Measurements from ENCODE around the gene ST8SIA1.

Gene ST8SIA1

GRCh38 chr12:22304341-22304740 is 30.2 kb downstream of the ST8SIA1 start:
- no peak for TF ChIP-seq CTCF (IDR thresholded peaks at IDR 0.05; ENCODE audit: control insufficient read depth, extremely low read depth, insufficient read depth)

GRCh38 chr12:22299294-22299912 is 35.1 kb downstream of the ST8SIA1 start:
- H3K4me3 ChIP-seq (ENCODE audit: low read depth, low read length) = no peak overlapping the region
- DNase-seq (ENCODE audit: low read depth) = no peak
- TF ChIP-seq CTCF (IDR thresholded peaks at IDR 0.05; ENCODE audit: control insufficient read depth, extremely low read depth, insufficient read depth) = no peak

More at GRCh38 chr12:22304341-22304740, 30.2 kb downstream of the ST8SIA1 start:
- no peak overlapping the region for H3K4me3 ChIP-seq (ENCODE audit: low read depth, low read length)
- DNase-seq (ENCODE audit: low read depth) = peak; percentile 60

- DNase-seq (ENCODE audit: low read depth) = no peak
- no peak overlapping the region for H3K4me3 ChIP-seq (ENCODE audit: low read depth, low read length)
- TF ChIP-seq CTCF (IDR thresholded peaks at IDR 0.05; ENCODE audit: control insufficient read depth, extremely low read depth, insufficient read depth) = no peak
These were observed 45.3 kb downstream of the ST8SIA1 start for GRCh38 chr12:22289250-22289649.

- DNase-seq (ENCODE audit: low read depth) = no peak
- TF ChIP-seq CTCF (IDR thresholded peaks at IDR 0.05; ENCODE audit: control insufficient read depth, extremely low read depth, insufficient read depth) = no peak
- H3K4me3 ChIP-seq (ENCODE audit: low read depth, low read length) = no peak overlapping the region
These were observed 46.5 kb downstream of the ST8SIA1 start for GRCh38 chr12:22287776-22288621.

GRCh38 chr12:22287101-22287500 is 47.4 kb downstream of the ST8SIA1 start:
- no peak for DNase-seq (ENCODE audit: low read depth)
- no peak overlapping the region for H3K4me3 ChIP-seq (ENCODE audit: low read depth, low read length)
- no peak for TF ChIP-seq CTCF (IDR thresholded peaks at IDR 0.05; ENCODE audit: control insufficient read depth, extremely low read depth, insufficient read depth)

- TF ChIP-seq CTCF (IDR thresholded peaks at IDR 0.05; ENCODE audit: control insufficient read depth, extremely low read depth, insufficient read depth) = no peak
- no peak for DNase-seq (ENCODE audit: low read depth)
- no peak overlapping the region for H3K4me3 ChIP-seq (ENCODE audit: low read depth, low read length)
These were observed 47.9 kb downstream of the ST8SIA1 start for GRCh38 chr12:22286569-22286968.

Measured in LNCaP clone FGC (cell line).